Measurements from ENCODE around the gene ADAM19.
"Not testable (repeated sequence)": the region's sequence is repeated elsewhere in the genome, so short reads cannot be mapped to it uniquely, and the experiment has no call there.

The ADAM19 gene

DNA sequence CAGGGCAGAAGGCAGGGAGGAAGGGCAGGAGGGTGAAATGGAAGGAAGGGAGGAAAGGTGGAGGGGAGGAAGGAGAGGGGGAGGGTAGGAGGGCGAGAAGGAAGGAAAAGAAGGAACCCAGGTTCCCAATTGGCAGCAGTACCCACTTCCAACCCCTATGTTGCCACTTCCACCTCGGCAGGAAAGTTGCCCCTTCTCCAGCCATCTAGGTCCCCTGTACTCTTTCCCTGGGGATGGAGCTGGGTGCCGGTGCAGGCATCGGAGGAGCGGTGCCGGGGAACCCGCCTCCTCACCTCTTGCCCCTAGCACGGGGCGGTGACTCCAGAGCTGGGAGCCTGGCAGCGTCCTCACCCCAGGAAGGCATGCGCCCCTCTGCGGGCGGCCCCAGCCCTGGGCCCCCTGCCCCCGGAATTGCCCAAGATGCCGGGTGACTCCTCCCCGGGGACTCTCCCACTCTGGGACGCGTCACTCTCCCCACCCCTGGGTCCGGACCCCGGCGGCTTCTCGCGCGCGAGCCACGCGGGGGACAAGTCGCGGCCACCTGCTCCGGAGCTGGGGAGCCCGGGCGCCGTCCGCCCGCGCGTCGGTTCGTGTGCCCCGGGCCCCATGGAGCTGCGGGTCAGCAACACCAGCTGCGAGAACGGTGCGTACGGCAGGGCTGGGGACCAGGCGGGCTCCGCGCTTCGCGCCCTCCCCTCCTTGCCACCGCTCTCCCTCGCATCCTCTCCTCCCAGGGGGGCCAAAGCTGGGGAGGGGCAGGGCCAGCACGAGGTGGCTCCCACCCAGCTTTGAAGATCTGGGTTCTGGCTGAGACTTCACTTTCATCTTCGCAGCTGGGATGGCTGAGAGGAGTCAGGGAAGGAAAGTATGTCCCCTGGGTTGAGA, 115.6 kb downstream of the ADAM19 start, which contains the start of gene NIPAL4:
TSS of gene NIPAL4 (plus strand) at position 499 of the 885 bp plus-strand sequence. CDS start at position 607, 108 bp downstream.
- DNase-seq: no peak

DNA sequence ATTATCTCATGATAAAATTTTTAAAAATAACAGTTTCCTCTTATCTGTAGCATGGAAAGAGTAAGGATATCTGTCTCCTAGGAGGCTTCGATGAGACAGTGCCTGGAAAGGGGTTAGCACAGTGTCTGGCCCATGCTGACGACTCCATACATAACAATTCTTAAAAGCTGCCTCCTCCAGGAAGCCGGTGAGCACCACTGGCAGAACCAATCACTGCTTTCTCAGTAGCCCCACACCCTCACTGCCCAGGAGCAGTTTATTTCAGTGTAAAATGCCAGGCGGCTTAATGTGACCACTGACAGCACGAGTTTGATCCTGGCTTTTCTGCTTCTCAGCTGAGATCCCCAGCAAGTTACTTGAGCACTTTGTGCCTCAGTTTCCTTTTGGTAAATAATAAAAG, 116.7 kb downstream of the ADAM19 start:
- no peak for DNase-seq

DNA sequence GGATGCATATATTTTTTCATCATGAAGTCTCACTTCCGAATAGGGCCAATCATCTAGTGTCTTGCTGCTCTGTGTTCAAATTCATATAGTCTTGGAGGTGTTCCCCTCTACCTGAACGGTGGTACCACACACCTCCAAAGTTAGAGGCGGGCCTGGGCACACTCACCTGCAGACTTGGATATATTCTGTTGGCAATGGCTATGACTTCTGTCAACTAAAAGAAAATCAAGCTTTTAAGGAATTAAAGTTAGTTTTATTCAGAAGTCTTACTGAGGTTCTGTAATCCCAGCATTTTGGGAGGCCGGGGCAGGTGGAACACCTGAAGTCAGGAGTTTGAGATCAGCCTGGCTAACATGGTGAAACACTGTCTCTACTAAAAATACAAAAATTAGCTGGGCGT, 118.2 kb downstream of the ADAM19 start:
- no peak for DNase-seq

DNA sequence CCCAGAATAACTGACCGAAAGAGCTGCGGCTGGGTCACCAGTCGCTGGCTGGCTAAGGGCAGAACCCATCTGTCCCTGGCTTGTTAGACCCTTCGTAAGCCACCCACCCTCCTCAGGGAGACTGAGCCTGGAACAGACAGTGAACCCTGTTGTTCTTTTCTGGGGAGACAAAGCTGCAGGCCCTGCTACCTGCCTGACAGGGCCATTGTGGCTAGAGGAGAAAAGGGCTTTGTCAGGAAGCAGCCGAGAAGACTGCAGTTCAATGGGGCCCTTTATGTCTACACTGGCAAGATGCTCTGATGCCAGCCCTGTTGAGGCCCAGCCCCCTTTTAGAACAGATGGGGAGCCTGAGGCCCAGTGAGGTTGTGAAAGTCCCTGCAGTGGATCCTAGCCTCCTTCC, 119.3 kb downstream of the ADAM19 start:
- no peak for DNase-seq

DNA sequence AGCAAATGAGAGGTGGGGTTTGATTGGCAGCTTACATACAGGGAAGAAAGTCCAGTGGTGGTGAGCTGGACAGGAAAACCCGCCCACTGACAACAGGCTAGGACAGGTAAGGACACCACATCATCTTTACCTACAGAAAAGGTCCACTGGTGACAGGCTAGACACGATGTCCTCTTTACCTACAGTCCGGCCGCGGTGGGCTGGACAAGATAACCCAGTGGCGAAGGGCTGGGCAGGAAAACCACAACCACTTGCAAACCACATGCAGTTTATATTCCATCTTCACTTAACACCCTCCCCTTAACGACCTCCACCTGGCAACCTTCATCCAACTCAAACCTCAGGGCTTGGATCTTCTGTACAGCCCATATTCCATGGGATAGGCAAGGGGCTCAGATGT, 120.5 kb downstream of the ADAM19 start:
- DNase-seq: no peak

DNA sequence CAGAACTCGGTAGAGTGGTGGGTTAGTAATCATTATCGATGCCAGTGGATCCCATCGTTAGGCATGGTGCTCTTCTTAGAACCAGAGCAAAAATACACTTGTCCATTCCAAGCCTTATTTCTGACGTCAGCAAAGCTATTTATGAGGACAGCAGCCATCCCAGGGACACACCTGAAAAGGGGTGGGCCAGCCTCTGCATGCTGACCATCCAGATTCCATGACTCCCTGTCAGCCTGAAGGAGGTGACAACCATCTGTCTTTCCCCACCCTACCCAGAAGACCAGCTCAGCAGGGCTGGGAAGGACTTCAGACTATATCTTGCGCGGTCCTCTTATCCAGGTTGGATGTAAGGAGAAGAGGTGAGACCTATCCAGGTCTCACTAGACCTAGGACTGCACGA, 121.3 kb downstream of the ADAM19 start:
- no peak for DNase-seq

DNA sequence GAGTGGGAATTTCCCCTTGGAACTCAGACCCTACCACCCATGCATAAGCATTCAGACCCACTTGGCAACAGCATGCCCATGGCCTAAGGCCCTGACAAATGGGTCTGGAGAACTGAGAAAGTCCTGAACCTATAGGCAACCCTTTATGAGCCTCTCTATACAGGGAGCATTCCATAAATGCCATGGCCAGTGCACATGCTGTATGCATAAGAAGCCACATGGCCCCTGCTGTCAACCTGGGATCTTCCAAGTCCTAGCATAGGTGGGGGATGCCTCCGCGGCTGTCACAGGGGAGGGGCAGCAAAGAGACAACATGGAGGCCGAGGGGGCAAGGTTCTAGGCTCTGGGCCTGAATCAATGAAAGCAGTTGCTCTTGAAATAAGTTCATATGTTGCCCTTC, 123.8 kb downstream of the ADAM19 start:
- no peak for DNase-seq

DNA sequence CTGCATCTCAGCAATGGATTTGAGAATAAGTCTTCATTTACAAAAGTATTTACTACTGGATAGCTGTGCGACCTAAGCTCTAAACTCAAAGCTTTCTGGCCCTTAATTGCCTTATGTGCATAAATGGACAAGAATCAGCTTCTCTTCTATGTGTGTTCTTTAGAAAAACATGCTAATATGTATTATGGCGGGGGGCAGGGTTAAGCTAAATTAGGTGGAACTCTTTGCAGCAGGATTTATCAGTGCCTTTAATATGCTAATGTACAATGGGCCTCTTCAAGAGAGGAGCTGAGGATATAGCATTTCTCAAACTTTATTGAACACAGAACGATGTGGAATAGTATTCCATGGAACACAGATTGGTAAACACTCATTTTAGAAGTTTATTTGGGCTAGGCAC, 125.6 kb downstream of the ADAM19 start:
- DNase-seq: no peak

DNA sequence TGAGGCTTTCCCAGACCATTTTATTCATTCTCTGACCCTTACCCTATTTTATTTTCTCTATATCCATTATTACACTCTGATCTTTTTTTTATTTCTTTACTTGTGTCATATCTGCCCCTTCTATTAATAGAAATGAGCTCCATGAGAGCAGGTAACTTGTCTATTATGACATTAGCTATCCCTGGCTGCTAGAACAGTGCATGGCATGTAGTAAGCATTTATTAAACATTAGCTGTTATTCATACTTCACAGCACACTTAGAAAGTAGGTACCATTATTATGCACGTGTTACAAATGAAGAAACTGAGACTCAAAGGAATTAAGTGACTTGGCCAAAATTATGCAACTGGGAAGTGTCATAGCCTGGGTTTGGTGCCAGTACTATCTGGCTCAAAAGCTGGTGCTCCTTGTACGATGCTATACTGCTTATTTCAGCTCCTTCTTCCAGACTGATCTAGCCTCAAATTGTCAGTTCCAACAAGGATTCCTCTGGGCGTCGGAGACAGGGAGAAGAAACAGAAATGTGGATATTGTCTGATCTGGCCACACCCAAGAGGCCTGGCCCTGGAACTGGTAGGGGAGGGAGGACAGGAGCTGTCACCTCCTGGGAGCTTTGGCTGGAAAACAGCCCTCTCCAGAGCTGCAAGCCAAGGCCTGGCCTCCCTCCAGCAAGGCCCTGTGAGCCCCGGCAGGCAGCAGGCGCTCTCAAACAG, 126.4 kb downstream of the ADAM19 start:
- no peak for DNase-seq

DNA sequence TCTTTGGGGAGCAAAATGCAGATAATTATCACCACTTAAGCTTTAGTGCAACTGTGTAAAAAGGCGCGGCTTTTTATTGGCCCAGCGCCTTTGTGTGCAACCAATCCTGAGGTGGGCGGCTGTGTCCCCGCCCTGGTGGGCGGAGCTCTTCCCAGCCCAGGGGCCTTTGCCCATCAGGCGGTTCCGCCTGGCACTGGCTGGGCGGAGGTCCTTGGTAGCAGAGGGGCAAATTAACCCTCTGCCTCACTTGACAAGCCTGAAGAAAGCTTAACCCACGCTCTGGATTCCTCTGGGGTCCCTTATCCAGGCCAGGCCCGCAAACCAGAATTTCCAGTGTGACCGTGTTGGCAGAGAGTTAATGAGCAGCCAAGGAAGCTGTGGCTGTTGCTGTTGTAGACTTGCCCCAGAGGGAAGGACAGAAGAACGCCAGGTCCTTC, 128.4 kb downstream of the ADAM19 start:
- DNase-seq: no peak

DNA sequence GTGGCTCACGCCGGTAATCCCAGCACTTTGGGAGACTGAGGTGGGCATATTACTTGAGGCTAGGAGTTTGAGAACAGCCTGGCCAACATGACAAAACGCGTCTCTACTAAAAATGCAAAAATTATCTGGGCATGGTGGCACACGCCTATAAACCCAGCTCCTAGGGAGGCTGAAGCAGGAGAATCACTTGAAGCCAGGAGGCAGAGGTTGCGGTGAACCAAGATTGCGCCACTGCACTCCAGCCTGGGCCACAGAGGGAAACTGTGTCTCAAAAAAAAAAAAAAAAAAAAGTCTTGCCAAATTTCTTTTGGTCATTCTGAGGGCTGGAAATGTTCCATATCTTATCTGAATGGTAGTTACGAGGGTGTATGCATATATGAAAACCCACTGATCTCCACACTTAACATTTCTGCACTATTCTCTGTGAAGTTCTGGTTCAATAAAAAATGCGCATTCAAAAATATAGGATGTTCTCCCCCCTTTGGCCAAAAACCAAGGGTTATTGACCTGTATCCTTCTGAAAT, 129.1 kb downstream of the ADAM19 start:
- no peak for DNase-seq

DNA sequence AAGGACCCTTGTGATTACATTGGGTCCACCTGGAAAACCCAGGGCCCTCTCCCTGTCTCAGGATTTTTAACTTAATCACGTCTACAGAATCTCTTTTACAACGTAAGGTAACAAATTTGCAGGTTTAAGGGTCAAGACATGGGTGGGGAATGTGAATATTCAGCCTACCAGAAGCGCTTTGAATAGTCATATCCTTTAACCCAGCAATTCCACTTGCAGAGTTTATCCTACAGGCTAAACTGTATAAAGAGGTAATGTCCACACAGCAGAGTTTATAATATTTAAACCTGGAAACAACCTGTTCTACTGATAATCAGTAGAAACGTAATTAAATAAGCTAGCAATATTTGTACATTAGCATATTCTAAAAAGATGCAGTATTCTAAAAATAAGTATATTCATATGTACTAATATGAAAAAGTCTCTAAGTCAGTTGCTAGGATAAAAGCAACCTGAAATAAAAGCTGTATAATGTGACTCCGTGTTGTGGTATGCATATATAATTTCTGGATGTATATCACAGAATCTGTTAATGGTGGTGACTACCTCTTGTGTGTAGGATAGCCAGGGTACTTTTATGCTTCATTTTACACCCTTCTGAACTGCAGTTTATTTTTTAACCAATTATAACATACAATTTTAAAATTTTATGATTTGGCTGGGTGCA, 129.7 kb downstream of the ADAM19 start:
- DNase-seq: no peak

DNA sequence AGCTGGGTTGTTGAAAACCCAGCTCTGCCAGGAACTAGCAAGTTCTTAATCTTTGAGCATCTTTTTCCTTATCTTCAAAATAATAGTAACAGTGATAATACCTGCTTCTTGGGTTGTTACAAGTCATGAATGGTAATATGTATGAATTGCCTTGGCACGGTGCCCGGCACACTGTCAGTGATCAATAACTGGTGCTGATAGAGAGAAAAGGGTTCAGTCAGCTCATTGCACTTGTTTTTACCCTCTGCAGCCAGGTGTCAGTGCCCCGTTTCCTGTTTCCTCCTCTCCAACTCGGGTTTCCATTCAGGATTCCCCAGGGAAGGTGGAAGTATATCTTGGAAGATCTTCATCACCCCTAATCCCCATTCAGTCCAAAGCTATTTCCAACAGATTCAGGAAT, 131.4 kb downstream of the ADAM19 start:
- DNase-seq: no peak

DNA sequence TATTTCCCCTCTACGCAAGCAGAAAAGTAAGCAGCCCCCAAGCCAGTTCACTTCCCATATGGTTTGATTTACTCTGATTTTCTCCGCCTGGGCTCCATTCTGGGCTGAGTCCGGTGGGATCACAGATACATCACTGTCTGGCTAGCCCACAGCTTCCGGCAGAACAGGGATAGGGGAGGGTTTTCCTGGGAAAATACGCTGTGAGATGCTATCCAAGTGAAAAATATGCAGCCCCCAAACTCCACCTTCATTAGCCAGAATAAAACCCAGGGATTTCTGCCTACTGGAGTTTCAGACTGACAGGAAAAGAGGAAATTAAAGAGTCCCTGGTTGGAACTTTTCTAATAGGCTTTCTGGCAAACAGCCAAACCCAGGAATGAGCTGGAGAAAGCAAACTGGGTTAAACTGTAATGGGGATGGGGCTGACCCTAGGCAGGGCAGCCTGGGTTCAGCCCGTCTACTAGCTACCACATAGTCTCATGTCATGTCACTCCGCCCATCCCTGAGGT, 132.5 kb downstream of the ADAM19 start:
- no peak for DNase-seq

DNA sequence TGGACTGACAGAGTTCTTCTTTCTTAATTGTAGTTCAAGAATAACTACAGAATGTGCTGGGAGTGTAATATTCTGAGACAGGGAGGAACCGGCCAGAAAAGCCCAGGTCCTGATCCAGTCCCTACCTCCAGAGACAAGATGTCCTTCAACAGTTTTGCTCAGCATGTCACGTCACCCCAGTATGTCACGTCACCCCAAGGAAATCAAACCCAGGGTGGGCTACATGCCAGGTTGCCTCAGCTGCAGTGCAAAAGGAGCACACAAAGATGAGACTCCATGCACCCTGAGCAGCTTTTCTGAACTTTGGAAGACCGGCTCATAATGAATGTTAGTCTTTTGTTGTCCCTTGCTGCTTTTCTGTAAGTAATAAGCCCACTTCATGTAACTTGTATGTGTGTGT, 141.5 kb downstream of the ADAM19 start:
- no peak for DNase-seq

DNA sequence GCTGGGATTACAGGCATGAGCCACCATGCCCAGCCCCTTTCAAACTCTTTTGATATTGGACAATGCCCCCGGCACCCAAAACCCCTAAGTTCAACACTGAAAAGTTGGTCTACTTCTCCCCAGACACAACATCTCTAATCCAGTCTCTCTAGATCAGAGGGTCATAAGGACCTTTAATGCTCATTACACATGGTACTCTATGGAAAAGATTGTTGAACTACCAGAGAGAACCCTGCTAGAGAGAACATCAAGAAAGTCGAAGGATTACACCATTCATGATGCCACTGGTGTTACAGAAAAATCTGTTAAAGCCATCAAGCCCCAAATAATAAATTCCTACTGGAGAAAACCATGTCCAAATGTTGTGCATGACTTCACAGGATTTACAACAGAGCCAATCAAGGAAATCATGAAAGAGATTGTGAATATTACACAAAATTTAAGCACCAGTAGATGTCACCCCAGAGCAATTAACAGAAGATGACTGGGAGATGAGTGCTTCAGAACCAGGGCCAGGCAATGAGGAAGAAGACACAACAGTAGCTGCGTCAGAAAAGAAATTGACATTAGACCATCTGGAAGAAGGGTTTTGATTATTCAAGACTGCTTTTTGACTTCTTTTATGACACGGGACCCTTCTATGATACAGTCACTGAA, 143.9 kb downstream of the ADAM19 start:
- peak; percentile 54 for DNase-seq

DNA sequence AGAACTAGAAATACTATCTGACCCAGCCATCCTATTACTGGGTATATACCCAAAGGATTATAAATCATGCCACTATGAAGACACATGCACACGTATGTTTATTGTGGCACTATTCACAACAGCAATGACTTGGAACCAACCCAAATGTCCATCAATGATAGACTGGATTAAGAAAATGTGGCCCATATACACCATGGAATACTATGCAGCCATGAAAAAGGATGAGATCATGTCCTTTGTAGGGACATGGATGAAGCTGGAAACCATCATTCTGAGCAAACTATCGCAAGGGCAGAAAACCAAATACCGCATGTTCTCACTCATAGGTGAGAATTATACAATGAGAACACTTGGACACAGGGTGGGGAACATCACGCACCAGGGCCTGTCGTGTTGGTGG, 145.7 kb downstream of the ADAM19 start:
- DNase-seq: not testable (repeated sequence)

All from NCI-H526 treated with DMSO at 0.1 percent for 48 hours (cell line).